ENCODE results near the gene THBS4.

Gene THBS4

DNA sequence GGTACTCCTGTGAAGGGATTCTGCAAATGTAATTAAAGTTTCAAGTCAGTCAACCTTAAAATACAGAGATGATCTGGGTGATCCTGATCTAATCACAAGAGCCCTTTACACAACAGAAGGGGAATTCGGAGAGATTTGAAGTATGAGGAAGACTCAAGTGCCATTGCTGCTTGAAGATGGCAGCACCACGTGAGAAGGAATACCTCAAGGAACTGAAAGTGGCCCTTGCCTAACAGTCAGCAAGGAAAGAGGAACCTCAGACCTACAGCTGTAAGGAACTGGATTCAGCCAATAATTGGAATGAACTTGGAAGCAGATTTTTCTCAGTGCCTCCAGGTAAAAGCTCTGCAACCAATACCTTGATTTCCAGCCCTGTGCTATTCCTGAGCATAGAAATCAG lies 87.4 kb downstream of the THBS4 start:
- FAIRE-seq, result no peak

DNA sequence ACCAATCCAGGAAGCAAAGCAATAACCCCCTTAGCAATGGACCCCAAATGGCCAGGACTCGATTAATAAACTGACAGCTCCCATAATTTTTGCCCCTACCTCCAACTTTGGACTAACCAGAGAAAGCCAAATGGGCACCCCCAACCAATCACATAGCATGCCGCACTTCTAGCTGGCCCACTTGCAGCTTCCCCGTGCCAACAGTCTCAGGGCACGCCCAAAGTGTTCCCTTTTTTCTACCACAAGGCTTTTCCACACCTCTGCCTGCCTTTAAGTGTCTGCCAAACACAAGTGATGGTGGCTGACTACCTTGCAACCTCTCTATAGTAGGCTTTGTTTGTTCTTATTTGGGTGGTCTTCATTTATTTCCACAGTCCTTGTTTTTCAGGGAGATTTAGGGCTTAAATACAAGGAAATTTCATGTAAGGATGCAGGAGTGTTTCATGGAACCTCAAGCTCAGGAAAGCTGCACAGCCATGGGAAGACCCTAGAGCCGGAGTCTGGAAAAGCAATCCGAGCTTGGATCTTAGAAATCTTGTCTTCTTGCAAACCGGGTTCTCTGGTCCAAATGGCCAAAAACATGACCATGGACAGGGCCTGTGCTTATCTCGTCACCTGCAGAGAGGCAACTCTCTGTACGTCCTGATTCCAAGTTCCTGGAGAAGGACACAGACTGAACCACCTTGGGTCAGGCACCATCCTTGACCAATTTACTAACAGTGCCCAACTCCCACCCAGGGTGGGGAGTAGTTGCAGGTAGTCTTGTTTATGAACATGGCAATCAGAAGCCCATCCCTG lies 89.2 kb downstream of the THBS4 start:
- FAIRE-seq, result no peak

DNA sequence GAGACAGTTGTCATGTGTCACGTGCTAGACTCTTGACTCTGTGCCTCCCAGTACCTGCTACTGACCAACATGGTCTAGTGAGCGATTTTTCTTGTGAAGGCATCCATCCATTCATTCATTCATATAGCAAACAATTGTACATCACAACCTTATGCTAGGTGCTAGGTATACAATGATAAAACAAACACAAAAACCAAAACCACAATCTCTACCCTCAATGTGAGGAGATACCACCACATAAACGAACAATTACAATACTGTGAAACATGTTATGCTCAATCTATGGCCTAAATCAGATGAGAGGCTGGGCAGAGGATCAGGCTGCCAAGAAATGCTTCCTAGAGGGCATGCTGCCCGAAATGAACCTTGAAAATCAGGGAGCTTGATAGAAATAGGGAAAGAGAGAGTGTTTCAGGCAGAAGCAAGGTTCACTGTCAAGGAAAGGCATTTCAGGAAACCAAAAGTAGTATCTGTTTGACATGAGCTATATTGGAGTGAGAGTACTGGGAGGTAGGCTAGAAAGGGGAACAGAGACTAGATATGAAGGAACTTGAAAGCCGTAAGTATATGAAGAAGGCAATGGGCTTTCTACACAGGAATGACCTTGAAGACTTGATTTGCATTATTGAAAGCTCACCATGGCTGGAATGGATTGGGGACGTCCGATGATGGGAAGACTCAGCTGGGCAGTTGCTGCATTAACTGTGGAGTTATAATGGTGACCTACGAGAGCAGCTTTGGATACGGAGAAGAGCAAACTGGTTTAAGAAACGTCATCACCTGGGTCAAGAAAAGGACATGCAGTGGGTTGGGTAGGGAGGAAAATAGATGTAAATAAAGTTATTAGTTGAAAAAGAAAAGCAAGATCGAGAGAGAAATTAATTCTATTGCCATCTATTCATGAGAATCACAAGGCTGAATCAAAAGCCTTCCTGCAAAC lies 90.1 kb downstream of the THBS4 start:
- FAIRE-seq, result no peak

DNA sequence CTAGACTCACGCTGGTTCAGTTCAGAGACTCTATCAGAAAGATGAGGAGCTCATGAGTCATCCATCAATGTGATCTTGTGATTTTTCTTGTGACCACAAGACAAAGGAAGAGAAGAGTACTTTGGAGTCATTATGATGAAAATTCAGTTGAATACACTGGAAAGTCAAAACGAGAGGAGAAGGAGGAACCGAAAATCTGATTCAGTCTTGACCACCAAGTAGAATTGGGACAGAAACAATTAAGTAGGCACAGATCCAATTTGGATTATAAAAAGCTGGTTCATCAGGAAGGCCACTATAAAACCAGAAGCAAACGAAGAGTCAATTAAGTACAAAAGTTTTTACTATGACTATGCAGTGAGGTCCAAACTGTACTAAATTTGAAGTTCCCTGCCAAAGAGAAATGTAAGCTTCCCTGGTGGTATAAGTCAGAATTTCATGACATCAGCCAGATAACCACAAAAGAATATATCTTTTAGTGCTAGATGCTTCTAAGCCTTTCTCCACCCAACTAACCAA lies 90.9 kb downstream of the THBS4 start:
- no peak for FAIRE-seq

DNA sequence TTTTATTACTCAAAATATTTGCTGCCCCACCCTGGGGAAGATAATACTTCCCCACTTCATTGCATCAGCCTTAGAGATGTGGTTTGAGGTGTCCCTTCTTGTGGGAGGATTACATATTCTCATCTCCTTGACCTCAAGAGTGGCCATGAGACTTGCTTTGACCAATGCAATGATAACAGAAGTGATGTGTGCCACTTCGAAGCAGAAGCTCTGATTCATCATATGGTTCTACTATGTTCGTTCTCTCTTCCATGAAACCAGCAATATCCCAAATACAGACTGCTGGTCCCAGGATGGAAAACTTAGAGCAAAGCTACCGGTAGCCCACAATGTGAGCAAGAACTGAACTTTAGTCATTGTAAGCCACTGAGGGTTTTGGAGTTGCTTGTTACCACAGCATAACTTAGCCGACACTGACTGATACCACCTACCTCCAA lies 92.0 kb downstream of the THBS4 start:
- no peak for FAIRE-seq

DNA sequence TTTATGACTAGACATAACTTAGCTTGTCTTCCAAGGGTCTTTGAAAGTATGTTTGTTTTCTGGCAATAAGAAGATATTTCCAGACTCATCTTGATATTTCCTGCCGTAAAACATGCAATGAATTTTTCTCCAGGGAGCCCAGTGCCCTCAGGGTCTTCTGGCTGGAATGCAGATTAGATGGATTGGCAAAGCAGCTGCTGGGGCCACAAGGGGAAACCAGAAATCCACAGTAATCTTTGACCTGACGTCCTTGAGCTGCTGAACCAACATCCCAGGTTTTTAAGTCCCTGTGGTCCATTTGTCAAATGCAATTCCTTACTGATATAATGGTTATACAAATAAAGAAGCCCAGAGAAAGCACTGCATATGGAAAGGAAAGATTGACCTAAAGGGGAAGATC lies 93.0 kb downstream of the THBS4 start:
- no peak for FAIRE-seq

DNA sequence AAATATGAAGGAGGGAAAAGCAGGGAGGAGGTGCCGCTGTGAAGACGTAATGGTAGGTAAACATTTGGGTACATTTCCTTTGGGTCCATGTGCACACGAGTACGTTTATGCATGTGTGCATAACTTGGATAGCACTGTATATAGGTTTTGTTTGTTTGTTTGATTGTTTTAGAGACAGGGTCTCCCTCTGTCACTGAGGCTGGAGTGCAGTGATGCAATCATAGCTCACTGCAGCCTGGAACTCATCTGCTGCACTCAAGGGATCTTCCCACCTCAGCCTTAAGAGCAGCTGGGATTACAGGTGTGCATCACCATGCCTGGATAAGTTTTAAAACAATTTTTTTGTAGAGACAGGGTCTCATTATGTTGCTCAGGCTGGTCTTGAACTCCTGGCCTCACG lies 94.0 kb downstream of the THBS4 start:
- FAIRE-seq, result no peak
